ENCODE data around the gene MYO6.
A peak's percentile ranks its signal among the peaks of the same experiment; 100 is the strongest.

Gene MYO6

DNA sequence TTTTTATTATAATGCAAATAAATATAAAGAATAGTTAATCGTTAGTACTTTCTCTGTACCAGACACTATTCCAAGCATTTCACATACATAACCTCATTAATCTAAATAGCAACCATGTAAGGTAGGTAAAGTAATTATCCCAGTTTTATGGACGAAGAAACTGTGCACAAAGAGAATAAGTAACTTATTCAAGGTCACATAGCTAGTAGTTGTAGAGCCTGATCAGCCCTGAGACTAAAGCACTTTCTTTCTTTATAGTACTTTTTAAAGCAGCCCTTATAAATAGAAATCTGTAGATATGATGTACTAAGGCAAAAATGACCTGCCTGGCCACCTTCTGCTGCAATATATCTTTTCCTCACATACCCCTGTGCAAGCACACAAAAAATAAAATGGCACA is 104.8 kb downstream of the MYO6 start:
- H3K4me1 ChIP-seq (ENCODE audit: control insufficient read depth, insufficient read depth, low read length, poor library complexity, severe bottlenecking), result peaks cover 2% of the 10 kb centered on the region
- WGBS, 2 experiments (ENCODE audit: insufficient coverage in 2 of 2), result no CpG with 5 or more reads among the region's 2 CpGs
- no peak overlapping the region for H3K27ac ChIP-seq (ENCODE audit: low read depth, low read length, severe bottlenecking)
- H3K36me3 ChIP-seq (ENCODE audit: control insufficient read depth, insufficient read depth, low read length), result peaks cover 3% of the 10 kb centered on the region
- H3K9me3 ChIP-seq (ENCODE audit: control insufficient read depth, low read length), result no peaks in the 10 kb centered on the region
- no peak overlapping the region for H3K4me3 ChIP-seq (ENCODE audit: extremely low read depth, insufficient read depth, low read length, poor library complexity, severe bottlenecking)

DNA sequence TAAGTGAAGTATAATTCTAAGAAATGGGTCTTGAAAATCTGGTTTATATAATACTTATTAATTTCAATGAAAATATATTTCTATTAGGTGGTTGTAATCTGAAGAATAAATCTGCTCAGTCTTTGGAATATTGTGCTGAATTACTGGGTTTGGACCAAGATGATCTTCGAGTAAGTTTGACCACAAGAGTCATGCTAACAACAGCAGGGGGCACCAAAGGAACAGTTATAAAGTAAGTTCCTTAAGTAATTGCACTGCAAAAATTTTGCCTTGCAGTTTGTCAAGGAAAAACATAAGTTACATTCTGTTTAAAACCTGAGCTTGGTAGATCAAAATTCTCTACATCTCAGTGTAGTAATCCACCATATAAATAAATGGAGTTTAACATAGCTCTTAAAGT is 106.0 kb downstream of the MYO6 start:
- WGBS, 2 experiments (ENCODE audit: insufficient coverage in 2 of 2), result 14 to 55% methylated on average over 1 of the region's 1 CpG
- Histone ChIP-seq H3K4me1 (ENCODE audit: control insufficient read depth, insufficient read depth, low read length, poor library complexity, severe bottlenecking) (peaks cover 1% of the 10 kb centered on the region), H3K27ac (ENCODE audit: low read depth, low read length, severe bottlenecking) (no peak overlapping the region), H3K9me3 (ENCODE audit: control insufficient read depth, low read length) (no peaks in the 10 kb centered on the region), H3K36me3 (ENCODE audit: control insufficient read depth, insufficient read depth, low read length) (peaks cover 3% of the 10 kb centered on the region), H3K4me3 (ENCODE audit: extremely low read depth, insufficient read depth, low read length, poor library complexity, severe bottlenecking) (no peak overlapping the region)

DNA sequence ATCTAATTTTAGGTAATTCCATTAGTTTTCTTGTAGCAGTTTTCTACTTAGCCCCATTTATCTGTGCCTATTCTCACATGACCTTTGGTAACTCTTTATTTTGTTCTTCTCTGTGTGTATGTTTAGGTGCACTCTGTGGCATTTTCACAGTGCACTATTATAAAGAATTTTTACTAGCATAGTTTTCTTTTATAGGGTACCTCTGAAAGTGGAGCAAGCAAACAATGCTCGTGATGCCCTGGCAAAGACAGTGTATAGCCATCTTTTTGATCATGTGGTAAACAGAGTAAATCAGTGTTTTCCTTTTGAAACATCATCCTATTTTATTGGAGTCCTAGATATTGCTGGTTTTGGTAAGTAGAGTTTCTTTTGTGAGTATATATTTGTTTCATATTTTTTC is 107.9 kb downstream of the MYO6 start:
- no CpG with 5 or more reads among the region's 1 CpG for WGBS, 2 experiments (ENCODE audit: insufficient coverage in 2 of 2)
- no peak overlapping the region for H3K27ac ChIP-seq (ENCODE audit: low read depth, low read length, severe bottlenecking)
- no peak overlapping the region for H3K4me3 ChIP-seq (ENCODE audit: extremely low read depth, insufficient read depth, low read length, poor library complexity, severe bottlenecking)
- H3K4me1 ChIP-seq (ENCODE audit: control insufficient read depth, insufficient read depth, low read length, poor library complexity, severe bottlenecking), result no peaks in the 10 kb centered on the region
- no peaks in the 10 kb centered on the region for H3K9me3 ChIP-seq (ENCODE audit: control insufficient read depth, low read length)
- peaks cover 3% of the 10 kb centered on the region for H3K36me3 ChIP-seq (ENCODE audit: control insufficient read depth, insufficient read depth, low read length)

DNA sequence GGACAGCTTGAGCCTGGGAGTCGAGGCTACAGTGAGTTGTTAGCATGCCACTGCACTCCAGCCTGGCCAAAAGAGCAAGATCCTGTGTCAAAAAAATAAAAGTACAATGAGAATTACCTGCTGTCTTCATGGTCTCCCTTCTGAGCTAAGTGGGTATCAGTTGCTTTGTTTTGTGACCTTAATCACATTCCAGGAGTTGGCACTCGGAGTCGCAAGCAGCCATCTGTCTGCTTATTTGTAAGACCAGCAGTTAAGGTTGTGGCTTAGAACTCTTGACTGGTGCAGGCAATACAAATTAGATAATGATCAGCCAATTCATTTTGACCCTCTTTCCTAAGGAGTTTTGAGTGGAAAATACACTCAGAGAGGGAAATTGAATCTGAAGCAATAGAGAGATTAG is 114.0 kb downstream of the MYO6 start:
- H3K4me1 ChIP-seq (ENCODE audit: control insufficient read depth, insufficient read depth, low read length, poor library complexity, severe bottlenecking), result no peaks in the 10 kb centered on the region
- no peaks in the 10 kb centered on the region for H3K9me3 ChIP-seq (ENCODE audit: control insufficient read depth, low read length)
- 33 to 36% methylated on average over 1 of the region's 3 CpGs for WGBS, 2 experiments (ENCODE audit: insufficient coverage in 2 of 2)
- peaks cover 23% of the 10 kb centered on the region for H3K36me3 ChIP-seq (ENCODE audit: control insufficient read depth, insufficient read depth, low read length)
- no peak overlapping the region for H3K4me3 ChIP-seq (ENCODE audit: extremely low read depth, insufficient read depth, low read length, poor library complexity, severe bottlenecking)
- no peak overlapping the region for H3K27ac ChIP-seq (ENCODE audit: low read depth, low read length, severe bottlenecking)

DNA sequence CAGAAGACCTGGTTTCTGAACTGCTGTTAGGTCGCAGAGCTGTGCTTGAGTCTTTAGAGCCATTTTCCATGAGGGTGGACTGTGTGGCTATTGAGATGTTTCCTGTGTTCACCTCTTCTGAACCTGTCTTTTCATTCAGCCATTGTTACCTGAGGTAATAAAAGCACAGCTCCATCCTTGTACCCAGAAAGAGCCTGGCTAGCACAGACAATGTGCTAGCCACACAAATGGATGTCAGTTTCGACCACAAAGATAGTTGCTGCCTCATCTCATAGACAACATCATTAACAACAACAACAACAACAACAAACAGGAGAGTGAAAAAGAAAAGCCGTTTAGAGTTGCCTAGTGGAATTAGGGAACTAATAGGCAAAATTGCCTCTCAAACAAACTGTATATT is 114.7 kb downstream of the MYO6 start:
- Histone ChIP-seq H3K36me3 (ENCODE audit: control insufficient read depth, insufficient read depth, low read length) (peaks cover 23% of the 10 kb centered on the region), H3K27ac (ENCODE audit: low read depth, low read length, severe bottlenecking) (no peak overlapping the region)
- WGBS, 2 experiments (ENCODE audit: insufficient coverage in 2 of 2), result 57% methylated on average over 2 of the region's 3 CpGs; no CpG with 5 or more reads in 1 of the 2 experiments

DNA sequence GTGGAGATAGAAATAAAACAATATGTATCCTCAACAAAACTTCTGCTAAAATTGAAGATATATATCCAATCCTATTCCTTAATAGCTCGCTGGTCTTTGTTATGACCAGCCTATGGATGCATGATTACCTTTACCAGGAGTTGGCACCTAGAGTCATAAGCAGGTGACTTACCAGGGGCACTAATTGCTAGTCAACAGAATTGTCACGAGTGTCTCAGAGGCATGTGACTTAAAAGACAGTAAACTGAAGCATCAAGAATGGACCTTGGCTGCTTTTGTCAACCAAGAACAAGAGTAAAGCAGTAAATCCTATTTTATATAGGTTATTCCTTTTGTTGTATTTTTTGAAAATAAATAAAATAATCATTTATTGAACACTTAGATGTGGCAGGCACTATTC is 115.4 kb downstream of the MYO6 start:
- Histone ChIP-seq H3K4me1 (ENCODE audit: control insufficient read depth, insufficient read depth, low read length, poor library complexity, severe bottlenecking) (no peaks in the 10 kb centered on the region), H3K9me3 (ENCODE audit: control insufficient read depth, low read length) (no peaks in the 10 kb centered on the region), H3K36me3 (ENCODE audit: control insufficient read depth, insufficient read depth, low read length) (peaks cover 23% of the 10 kb centered on the region), H3K27ac (ENCODE audit: low read depth, low read length, severe bottlenecking) (no peak overlapping the region), H3K4me3 (ENCODE audit: extremely low read depth, insufficient read depth, low read length, poor library complexity, severe bottlenecking) (no peak overlapping the region)
- WGBS, 2 experiments (ENCODE audit: insufficient coverage in 2 of 2), result 81 to 83% methylated on average over 2 of the region's 2 CpGs

More for the DNA sequence above, 114.7 kb downstream of the MYO6 start:
- Histone ChIP-seq H3K4me1 (ENCODE audit: control insufficient read depth, insufficient read depth, low read length, poor library complexity, severe bottlenecking) (no peaks in the 10 kb centered on the region), H3K9me3 (ENCODE audit: control insufficient read depth, low read length) (no peaks in the 10 kb centered on the region), H3K4me3 (ENCODE audit: extremely low read depth, insufficient read depth, low read length, poor library complexity, severe bottlenecking) (no peak overlapping the region)

DNA sequence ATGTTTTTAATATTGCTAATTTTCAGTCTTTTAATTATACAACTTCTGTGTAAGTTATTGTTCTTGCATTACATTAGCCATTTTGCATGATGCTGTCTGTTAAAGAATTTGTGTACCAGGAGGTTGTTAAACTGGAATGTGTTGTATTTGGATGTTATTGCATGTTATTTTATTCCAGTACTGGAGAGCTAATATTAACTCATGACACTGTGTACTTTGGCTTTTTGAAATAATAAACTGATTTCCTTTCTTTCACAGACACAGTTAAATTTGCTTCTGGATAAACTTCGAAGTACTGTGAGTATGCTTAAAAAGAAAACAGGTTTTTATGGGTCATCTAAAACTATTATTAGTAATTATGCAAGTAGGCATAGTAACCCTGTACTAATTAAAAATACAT is 121.3 kb downstream of the MYO6 start:
- no CpG with 5 or more reads among the region's 1 CpG for WGBS, 2 experiments (ENCODE audit: insufficient coverage in 2 of 2)
- peaks cover 14% of the 10 kb centered on the region for H3K36me3 ChIP-seq (ENCODE audit: control insufficient read depth, insufficient read depth, low read length)

DNA sequence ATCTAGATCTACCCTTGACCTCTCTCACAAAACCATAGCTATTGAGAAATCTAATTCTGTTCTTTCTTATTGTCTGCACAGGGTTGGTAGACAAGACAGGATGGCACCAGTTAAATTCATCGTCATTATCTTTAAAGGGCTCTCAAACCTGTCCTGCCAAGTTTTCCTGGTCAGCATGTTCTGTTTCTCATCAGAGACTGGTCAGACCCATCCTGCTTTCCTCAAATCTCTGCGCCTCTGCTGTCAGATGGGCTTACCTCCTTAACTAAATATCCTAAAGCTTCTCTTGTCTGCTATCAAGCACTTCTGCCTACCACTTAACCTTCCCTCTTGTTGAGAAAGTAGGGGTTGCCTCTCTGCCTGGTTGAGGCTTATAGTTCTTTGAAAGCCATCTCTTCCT is 125.2 kb downstream of the MYO6 start:
- 84 to 100% methylated on average over 1 to 2 of the region's 2 CpGs for WGBS, 2 experiments (ENCODE audit: insufficient coverage in 2 of 2)
- peaks cover 8% of the 10 kb centered on the region for H3K36me3 ChIP-seq (ENCODE audit: control insufficient read depth, insufficient read depth, low read length)
- no peak overlapping the region for H3K4me3 ChIP-seq (ENCODE audit: extremely low read depth, insufficient read depth, low read length, poor library complexity, severe bottlenecking)

More for the DNA sequence above, 121.3 kb downstream of the MYO6 start:
- Histone ChIP-seq H3K4me1 (ENCODE audit: control insufficient read depth, insufficient read depth, low read length, poor library complexity, severe bottlenecking) (no peaks in the 10 kb centered on the region), H3K4me3 (ENCODE audit: extremely low read depth, insufficient read depth, low read length, poor library complexity, severe bottlenecking) (no peak overlapping the region), H3K27ac (ENCODE audit: low read depth, low read length, severe bottlenecking) (no peak overlapping the region), H3K9me3 (ENCODE audit: control insufficient read depth, low read length) (no peaks in the 10 kb centered on the region)

DNA sequence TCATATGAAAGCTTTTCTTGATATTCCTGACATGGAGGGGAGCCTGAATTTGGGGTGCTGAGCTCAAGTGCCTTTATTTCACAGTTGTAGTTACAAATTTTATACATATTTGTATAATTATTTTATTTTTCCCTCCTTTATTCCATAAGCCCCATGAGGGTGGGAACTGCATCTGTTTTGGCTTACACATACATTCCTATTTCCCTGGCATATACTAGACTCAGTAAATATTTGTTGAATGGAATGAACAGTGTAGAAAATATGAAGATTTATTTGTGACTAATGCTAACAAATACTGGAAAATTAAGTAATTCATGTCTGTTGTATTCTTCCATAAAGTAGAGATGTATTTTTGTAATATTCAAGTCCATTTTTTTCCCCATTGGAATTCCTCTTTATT is 127.1 kb downstream of the MYO6 start:
- Histone ChIP-seq H3K4me3 (ENCODE audit: extremely low read depth, insufficient read depth, low read length, poor library complexity, severe bottlenecking) (no peak overlapping the region), H3K4me1 (ENCODE audit: control insufficient read depth, insufficient read depth, low read length, poor library complexity, severe bottlenecking) (no peaks in the 10 kb centered on the region), H3K9me3 (ENCODE audit: control insufficient read depth, low read length) (no peaks in the 10 kb centered on the region), H3K27ac (ENCODE audit: low read depth, low read length, severe bottlenecking) (no peak overlapping the region), H3K36me3 (ENCODE audit: control insufficient read depth, insufficient read depth, low read length) (peaks cover 8% of the 10 kb centered on the region)

More for the DNA sequence above, 125.2 kb downstream of the MYO6 start:
- H3K4me1 ChIP-seq (ENCODE audit: control insufficient read depth, insufficient read depth, low read length, poor library complexity, severe bottlenecking), result no peaks in the 10 kb centered on the region
- peak overlapping the region; percentile 47 for H3K27ac ChIP-seq (ENCODE audit: low read depth, low read length, severe bottlenecking)
- no peaks in the 10 kb centered on the region for H3K9me3 ChIP-seq (ENCODE audit: control insufficient read depth, low read length)

DNA sequence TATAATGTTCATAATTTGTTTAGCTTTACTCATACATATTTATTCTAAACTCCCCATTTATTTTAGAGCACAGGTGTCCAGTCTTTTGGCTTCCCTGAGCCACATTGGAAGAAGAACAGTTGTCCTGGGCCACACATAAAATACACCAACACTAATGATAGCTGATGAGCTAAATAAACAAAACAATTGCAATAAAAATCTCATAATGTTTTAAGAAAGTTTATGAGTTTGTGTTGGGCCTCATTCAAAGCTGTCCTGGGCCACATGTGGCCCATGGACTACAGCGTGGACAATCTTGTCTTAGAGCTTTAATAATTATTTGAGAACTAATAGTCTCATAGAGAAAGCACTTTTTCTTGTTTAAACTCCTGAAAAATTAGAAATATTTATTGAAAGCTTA is 131.3 kb downstream of the MYO6 start:
- Histone ChIP-seq H3K9me3 (ENCODE audit: control insufficient read depth, low read length) (no peaks in the 10 kb centered on the region), H3K4me3 (ENCODE audit: extremely low read depth, insufficient read depth, low read length, poor library complexity, severe bottlenecking) (no peak overlapping the region), H3K4me1 (ENCODE audit: control insufficient read depth, insufficient read depth, low read length, poor library complexity, severe bottlenecking) (no peaks in the 10 kb centered on the region), H3K36me3 (ENCODE audit: control insufficient read depth, insufficient read depth, low read length) (peaks cover 7% of the 10 kb centered on the region), H3K27ac (ENCODE audit: low read depth, low read length, severe bottlenecking) (no peak overlapping the region)
- no CpG with 5 or more reads among the region's 1 CpG for WGBS, 2 experiments (ENCODE audit: insufficient coverage in 2 of 2)

DNA sequence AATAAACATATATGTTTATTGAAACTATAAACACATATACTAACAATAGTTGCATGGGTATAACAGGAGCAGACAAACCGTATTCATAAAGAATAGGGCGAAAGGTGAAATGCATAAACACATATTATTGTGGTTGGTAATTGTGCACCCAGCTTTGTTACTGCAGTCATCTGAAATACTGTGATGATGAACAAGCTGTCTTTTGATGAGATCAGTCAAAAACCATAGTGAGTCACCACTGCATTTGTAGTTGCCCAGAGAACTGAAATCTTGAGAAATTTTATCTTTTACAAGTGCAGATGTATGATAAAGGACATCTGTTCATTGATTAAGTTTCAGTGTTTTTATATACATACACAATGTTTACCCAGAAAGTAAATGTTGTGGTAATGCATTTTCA is 133.7 kb downstream of the MYO6 start:
- H3K4me3 ChIP-seq (ENCODE audit: extremely low read depth, insufficient read depth, low read length, poor library complexity, severe bottlenecking), result no peak overlapping the region
- no peaks in the 10 kb centered on the region for H3K9me3 ChIP-seq (ENCODE audit: control insufficient read depth, low read length)
- no peaks in the 10 kb centered on the region for H3K4me1 ChIP-seq (ENCODE audit: control insufficient read depth, insufficient read depth, low read length, poor library complexity, severe bottlenecking)
- H3K36me3 ChIP-seq (ENCODE audit: control insufficient read depth, insufficient read depth, low read length), result peaks cover 7% of the 10 kb centered on the region
- no peak overlapping the region for H3K27ac ChIP-seq (ENCODE audit: low read depth, low read length, severe bottlenecking)
- WGBS, 2 experiments (ENCODE audit: insufficient coverage in 2 of 2), result no CpG with 5 or more reads among the region's 2 CpGs

DNA sequence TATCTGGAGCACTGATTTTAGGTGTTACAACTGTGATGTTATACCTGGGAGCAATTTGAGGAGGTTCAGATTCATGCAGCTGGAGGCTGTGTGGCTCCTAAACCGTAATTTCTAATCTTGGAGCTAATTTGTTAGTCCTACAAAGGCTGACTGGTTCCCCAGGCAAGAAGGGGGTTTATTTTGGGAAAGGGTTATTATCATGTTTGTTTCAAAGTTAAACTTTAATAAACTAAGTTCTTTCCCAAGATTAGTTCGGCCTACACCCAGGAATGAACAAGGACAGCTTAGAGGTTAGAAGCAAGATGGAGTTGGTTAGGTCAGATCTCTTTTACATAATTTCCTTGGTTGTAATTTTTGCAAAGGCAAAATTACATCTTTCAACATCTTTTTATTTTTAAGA is 135.8 kb downstream of the MYO6 start:
- no peaks in the 10 kb centered on the region for H3K9me3 ChIP-seq (ENCODE audit: control insufficient read depth, low read length)
- no peaks in the 10 kb centered on the region for H3K4me1 ChIP-seq (ENCODE audit: control insufficient read depth, insufficient read depth, low read length, poor library complexity, severe bottlenecking)
- 100% methylated on average over 1 to 2 of the region's 2 CpGs for WGBS, 2 experiments (ENCODE audit: insufficient coverage in 2 of 2)
- no peak overlapping the region for H3K4me3 ChIP-seq (ENCODE audit: extremely low read depth, insufficient read depth, low read length, poor library complexity, severe bottlenecking)
- peaks cover 7% of the 10 kb centered on the region for H3K36me3 ChIP-seq (ENCODE audit: control insufficient read depth, insufficient read depth, low read length)
- H3K27ac ChIP-seq (ENCODE audit: low read depth, low read length, severe bottlenecking), result no peak overlapping the region

Measured in mesodermal cell (in vitro differentiated cells).